Esophagus muscularis mucosa (tissue), 3 donors: ENCODE results near the gene SHISA8.

Source experiments
- CTCF ChIP-seq, 3 experiments: fragments of 200-600 bp in 2 of 3; fragments of 450-650 bp in 1 of 3; sonication (generic) in 2 of 3; IDR thresholded peaks; one replicate each; pipeline ENCODE4 v1.5.1; 2017 to 2019; ENCODE audit warnings: antibody characterized with exemption in 3 of 3, mild to moderate bottlenecking in 2 of 3, moderate library complexity in 1 of 3
- POLR2A ChIP-seq: fragments of 450-650 bp; IDR thresholded peaks from one replicate; pipeline ENCODE4 v1.6.1; 2017; ENCODE audit warnings: antibody characterized with exemption, moderate library complexity, mild to moderate bottlenecking, low read depth
- POLR2AphosphoS5 ChIP-seq, 2 donors: sonication (generic); formaldehyde crosslinking; IDR thresholded peaks; one replicate each; pipeline ENCODE4 v1.6.1; 2017; ENCODE audit warnings: antibody characterized with exemption in 2 of 2

GRCh38 chr22:41949297-41949965, 34.6 kb upstream of the SHISA8 start:
- no peak for TF ChIP-seq POLR2A
- TF ChIP-seq POLR2AphosphoS5 (IDR thresholded peaks at IDR 0.05) = no peak
- no peak for TF ChIP-seq CTCF (IDR thresholded peaks at IDR 0.05)
